Fibroblast of skin of right biceps (primary cell): ENCODE measurements around the gene CCDC144A.
"Not testable (repeated sequence)": the region's sequence is repeated elsewhere in the genome, so short reads cannot be mapped to it uniquely, and the experiment has no call there.

Experiments
- DNase-seq: peaks from one replicate; pipeline ENCODE4 v3.0.0-alpha.2; 2013

The CCDC144A gene

GRCh38 chr17:16818821-16819683 is 129.0 kb downstream of the CCDC144A start:
- no peak for DNase-seq

- DNase-seq: no peak
Observed at GRCh38 chr17:16820161-16820877, 130.3 kb downstream of the CCDC144A start.

- DNase-seq: no peak
Observed at GRCh38 chr17:16820979-16821543, 131.0 kb downstream of the CCDC144A start.

- DNase-seq: not testable (repeated sequence)
Observed at GRCh38 chr17:16822133-16822532, 132.1 kb downstream of the CCDC144A start.

- not testable (repeated sequence) for DNase-seq
Observed at GRCh38 chr17:16823768-16824406, 133.8 kb downstream of the CCDC144A start.
